Activated CD4-positive, alpha-beta T cell treated with anti-CD3 and anti-CD28 coated beads for 36 hours (primary cell): ENCODE data around the gene C1orf226. TPM values are rescaled to one million over a fixed set of nuclear protein-coding genes. Genes with fewer than 3 reads are reported as not detected.

Experiments used
- ATAC-seq: fragments of 200-7000 bp; cut with Tn5 transposase; one replicate; pipeline ENCODE4 v1.10.0; 2021; ENCODE audit warnings: mild to moderate bottlenecking, moderate library complexity
- CTCF ChIA-PET: fragments of 350-600 bp; sonication (Branson Sonifier 250); formaldehyde crosslinking; loops from one replicate; lab custom pipeline; 2021; ENCODE audit warnings: antibody characterized with exemption; lab: Charles Lee
- POLR2A ChIA-PET: fragments of 350-600 bp; sonication (Branson Sonifier 250); formaldehyde crosslinking; loops from one replicate; lab custom pipeline; 2021; ENCODE audit warnings: antibody characterized with exemption, inconsistent platforms; lab: Charles Lee
- DNase-seq: peaks from one replicate; pipeline ENCODE4 v3.0.0-alpha.2; 2020
- H3K27ac Mint-ChIP-seq: one replicate; pipeline ENCODE4 v1.8.0; 2021; ENCODE audit warnings: mixed read lengths
- H3K27me3 Mint-ChIP-seq: one replicate; pipeline ENCODE4 v1.8.0; 2021; ENCODE audit warnings: mixed read lengths
- H3K36me3 Mint-ChIP-seq: one replicate; pipeline ENCODE4 v1.8.0; 2021; ENCODE audit warnings: low read depth, mixed read lengths
- H3K4me1 Mint-ChIP-seq: one replicate; pipeline ENCODE4 v1.8.0; 2021; ENCODE audit warnings: mixed read lengths
- H3K4me3 Mint-ChIP-seq: one replicate; pipeline ENCODE4 v1.8.0; 2021; ENCODE audit warnings: mild to moderate bottlenecking, moderate library complexity, mixed read lengths
- H3K9me3 Mint-ChIP-seq: one replicate; pipeline ENCODE4 v1.8.0; 2021; ENCODE audit warnings: low read depth, mixed read lengths
- intact Hi-C, 2 experiments: fragments of 100-400 bp; cut with DNase I in 1 of 2; cut with micrococcal nuclease in 1 of 2; formaldehyde crosslinking; loops; one replicate each; pipeline versions ENCODE4 v1.14.2 to v1.15.1; 2022 to 2024; cut with DNase I, micrococcal nuclease
- total RNA-seq, 2 experiments: library from RNA; stranded (reverse); gene quantifications; one replicate each; pipeline ENCODE4 v1.2.3, GENCODE V29; 2021

The C1orf226 gene
- total RNA-seq, 2 experiments from 2014 or later, result 0.16 TPM

GRCh38 chr1:162397039-162397448, 15.5 kb downstream of the C1orf226 start:
- Mint-ChIP-seq H3K27me3 (peaks cover 19% of the 10 kb centered on the region), H3K9me3 (no peaks in the 10 kb centered on the region), H3K4me3 (no peak overlapping the region), H3K27ac (no peak overlapping the region), H3K4me1 (no peaks in the 10 kb centered on the region), H3K36me3 (no peaks in the 10 kb centered on the region)
- DNase-seq (no peak), ATAC-seq (no peak)
- intact Hi-C loops, result no loop called here
- ChIA-PET POLR2A (no interaction called here), CTCF (no interaction called here)

- H3K9me3 Mint-ChIP-seq, result no peaks in the 10 kb centered on the region
- no peaks in the 10 kb centered on the region for H3K4me1 Mint-ChIP-seq
- H3K4me3 Mint-ChIP-seq, result no peak overlapping the region
- DNase-seq (no peak), ATAC-seq (no peak)
- POLR2A ChIA-PET, result no interaction called here
- intact Hi-C loops, result no loop called here
- no peaks in the 10 kb centered on the region for H3K36me3 Mint-ChIP-seq
- H3K27ac Mint-ChIP-seq, result no peak overlapping the region
- peaks cover 22% of the 10 kb centered on the region for H3K27me3 Mint-ChIP-seq
- CTCF ChIA-PET, result no interaction called here
These were observed 16.5 kb downstream of the C1orf226 start for GRCh38 chr1:162397943-162398560.

GRCh38 chr1:162398999-162399580, 17.6 kb downstream of the C1orf226 start:
- H3K4me3 Mint-ChIP-seq, result no peak overlapping the region
- DNase-seq, result no peak
- no peaks in the 10 kb centered on the region for H3K4me1 Mint-ChIP-seq
- intact Hi-C loops, result no loop called here
- ATAC-seq, result no peak
- ChIA-PET CTCF (no interaction called here), POLR2A (no interaction called here)
- no peaks in the 10 kb centered on the region for H3K36me3 Mint-ChIP-seq
- no peaks in the 10 kb centered on the region for H3K9me3 Mint-ChIP-seq
- peaks cover 23% of the 10 kb centered on the region for H3K27me3 Mint-ChIP-seq
- H3K27ac Mint-ChIP-seq, result no peak overlapping the region

- Mint-ChIP-seq H3K4me1 (no peaks in the 10 kb centered on the region), H3K36me3 (no peaks in the 10 kb centered on the region), H3K4me3 (no peak overlapping the region), H3K27me3 (peaks cover 22% of the 10 kb centered on the region), H3K9me3 (no peaks in the 10 kb centered on the region), H3K27ac (no peak overlapping the region)
- no peak for ATAC-seq
- ChIA-PET POLR2A (no interaction called here), CTCF (interaction anchor here (1.4 kb wide), 1 partner anchor 11 kb away, joined by 3 read pairs; no protein-coding TSS in a partner anchor)
- intact Hi-C loops, result no loop called here
- DNase-seq, result no peak
These were observed 19.3 kb downstream of the C1orf226 start for GRCh38 chr1:162400790-162401355.

GRCh38 chr1:162404550-162405160, 23.1 kb downstream of the C1orf226 start:
- no peaks in the 10 kb centered on the region for H3K9me3 Mint-ChIP-seq
- no peak overlapping the region for H3K4me3 Mint-ChIP-seq
- H3K4me1 Mint-ChIP-seq, result no peaks in the 10 kb centered on the region
- ChIA-PET POLR2A (no interaction called here), CTCF (no interaction called here)
- H3K27me3 Mint-ChIP-seq, result peaks cover 13% of the 10 kb centered on the region
- no peak overlapping the region for H3K27ac Mint-ChIP-seq
- H3K36me3 Mint-ChIP-seq, result no peaks in the 10 kb centered on the region
- DNase-seq, result no peak
- ATAC-seq, result no peak
- intact Hi-C loops, result no loop called here

GRCh38 chr1:162405800-162406199, 24.3 kb downstream of the C1orf226 start:
- Mint-ChIP-seq H3K9me3 (no peaks in the 10 kb centered on the region), H3K27ac (no peak overlapping the region), H3K36me3 (no peaks in the 10 kb centered on the region), H3K4me3 (no peak overlapping the region), H3K27me3 (peaks cover 12% of the 10 kb centered on the region), H3K4me1 (no peaks in the 10 kb centered on the region)
- CTCF ChIA-PET, result no interaction called here
- DNase-seq, result no peak
- intact Hi-C loops, result no loop called here
- POLR2A ChIA-PET, result no interaction called here
- no peak for ATAC-seq

GRCh38 chr1:162406811-162407210, 25.3 kb downstream of the C1orf226 start:
- H3K27ac Mint-ChIP-seq, result no peak overlapping the region
- intact Hi-C loops, result no loop called here
- no peaks in the 10 kb centered on the region for H3K9me3 Mint-ChIP-seq
- no peaks in the 10 kb centered on the region for H3K36me3 Mint-ChIP-seq
- ChIA-PET CTCF (no interaction called here), POLR2A (no interaction called here)
- ATAC-seq (no peak), DNase-seq (no peak)
- no peak overlapping the region for H3K4me3 Mint-ChIP-seq
- H3K4me1 Mint-ChIP-seq, result no peaks in the 10 kb centered on the region
- H3K27me3 Mint-ChIP-seq, result peaks cover 16% of the 10 kb centered on the region

- intact Hi-C loops, result no loop called here
- H3K9me3 Mint-ChIP-seq, result no peaks in the 10 kb centered on the region
- no peaks in the 10 kb centered on the region for H3K4me1 Mint-ChIP-seq
- ChIA-PET CTCF (no interaction called here), POLR2A (no interaction called here)
- no peak for DNase-seq
- H3K27ac Mint-ChIP-seq, result no peak overlapping the region
- no peak overlapping the region for H3K4me3 Mint-ChIP-seq
- ATAC-seq, result no peak
- peaks cover 14% of the 10 kb centered on the region for H3K27me3 Mint-ChIP-seq
- H3K36me3 Mint-ChIP-seq, result no peaks in the 10 kb centered on the region
These were observed 26.0 kb downstream of the C1orf226 start for GRCh38 chr1:162407539-162407938.

- DNase-seq (no peak), ATAC-seq (no peak)
- CTCF ChIA-PET, result no interaction called here
- POLR2A ChIA-PET, result interaction anchor here (0.6 kb wide), 1 partner anchor 591 kb away, joined by 4 read pairs; no protein-coding TSS in a partner anchor
- Mint-ChIP-seq H3K36me3 (no peaks in the 10 kb centered on the region), H3K4me1 (no peaks in the 10 kb centered on the region), H3K9me3 (no peaks in the 10 kb centered on the region), H3K27me3 (peaks cover 18% of the 10 kb centered on the region), H3K27ac (no peak within 1 kb of the TSS), H3K4me3 (no peak within 1 kb of the TSS)
- intact Hi-C loops, result no loop called here
These were observed 30.5 kb downstream of the C1orf226 start, which contains the start of gene SH2D1B for GRCh38 chr1:162412002-162412401. Gene SH2D1B, minus strand, starts transcription at chr1:162412136. Its CDS starts 120 bp downstream, at chr1:162412016.

- ChIA-PET POLR2A (no interaction called here), CTCF (no interaction called here)
- intact Hi-C loops, result no loop called here
- H3K4me3 Mint-ChIP-seq, result no peak overlapping the region
- no peak for ATAC-seq
- no peak overlapping the region for H3K27ac Mint-ChIP-seq
- H3K9me3 Mint-ChIP-seq, result no peaks in the 10 kb centered on the region
- H3K36me3 Mint-ChIP-seq, result no peaks in the 10 kb centered on the region
- DNase-seq, result no peak
- H3K4me1 Mint-ChIP-seq, result no peaks in the 10 kb centered on the region
- H3K27me3 Mint-ChIP-seq, result peaks cover 21% of the 10 kb centered on the region
These were observed 34.7 kb downstream of the C1orf226 start for GRCh38 chr1:162416215-162416614.

GRCh38 chr1:162416909-162417308, 35.4 kb downstream of the C1orf226 start:
- ATAC-seq (no peak), DNase-seq (no peak)
- Mint-ChIP-seq H3K9me3 (no peaks in the 10 kb centered on the region), H3K4me1 (no peaks in the 10 kb centered on the region), H3K4me3 (no peak overlapping the region), H3K27ac (no peak overlapping the region), H3K27me3 (peaks cover 21% of the 10 kb centered on the region), H3K36me3 (no peaks in the 10 kb centered on the region)
- intact Hi-C loops, result no loop called here
- POLR2A ChIA-PET, result no interaction called here
- CTCF ChIA-PET, result no interaction called here

GRCh38 chr1:162417650-162418049, 36.1 kb downstream of the C1orf226 start:
- ATAC-seq (no peak), DNase-seq (no peak)
- ChIA-PET POLR2A (no interaction called here), CTCF (no interaction called here)
- intact Hi-C loops, result no loop called here
- Mint-ChIP-seq H3K9me3 (no peaks in the 10 kb centered on the region), H3K4me1 (no peaks in the 10 kb centered on the region), H3K4me3 (no peak overlapping the region), H3K36me3 (no peaks in the 10 kb centered on the region), H3K27me3 (peaks cover 20% of the 10 kb centered on the region), H3K27ac (no peak overlapping the region)
